ENCODE measurements around the gene EEA1.

DNA sequence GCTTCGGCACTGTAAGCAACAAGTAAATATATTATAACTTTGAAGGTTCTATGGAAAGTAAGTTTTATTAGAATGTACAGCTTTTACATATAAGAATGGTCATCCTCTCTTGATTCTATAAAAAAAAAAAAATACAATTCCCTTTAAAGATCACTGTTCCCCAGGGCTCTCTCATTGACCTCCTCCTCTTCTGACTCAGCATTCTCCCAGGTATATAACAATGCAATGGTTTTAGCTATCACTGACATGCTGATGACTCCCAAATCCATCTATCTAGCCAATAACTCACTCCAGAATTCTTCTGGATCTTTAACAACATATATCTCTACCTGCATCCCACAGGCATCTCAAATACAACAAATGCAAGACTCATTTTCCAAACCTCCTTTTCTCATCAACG lies 62.7 kb downstream of the EEA1 start:
- TF ChIP-seq, protein P1, sequence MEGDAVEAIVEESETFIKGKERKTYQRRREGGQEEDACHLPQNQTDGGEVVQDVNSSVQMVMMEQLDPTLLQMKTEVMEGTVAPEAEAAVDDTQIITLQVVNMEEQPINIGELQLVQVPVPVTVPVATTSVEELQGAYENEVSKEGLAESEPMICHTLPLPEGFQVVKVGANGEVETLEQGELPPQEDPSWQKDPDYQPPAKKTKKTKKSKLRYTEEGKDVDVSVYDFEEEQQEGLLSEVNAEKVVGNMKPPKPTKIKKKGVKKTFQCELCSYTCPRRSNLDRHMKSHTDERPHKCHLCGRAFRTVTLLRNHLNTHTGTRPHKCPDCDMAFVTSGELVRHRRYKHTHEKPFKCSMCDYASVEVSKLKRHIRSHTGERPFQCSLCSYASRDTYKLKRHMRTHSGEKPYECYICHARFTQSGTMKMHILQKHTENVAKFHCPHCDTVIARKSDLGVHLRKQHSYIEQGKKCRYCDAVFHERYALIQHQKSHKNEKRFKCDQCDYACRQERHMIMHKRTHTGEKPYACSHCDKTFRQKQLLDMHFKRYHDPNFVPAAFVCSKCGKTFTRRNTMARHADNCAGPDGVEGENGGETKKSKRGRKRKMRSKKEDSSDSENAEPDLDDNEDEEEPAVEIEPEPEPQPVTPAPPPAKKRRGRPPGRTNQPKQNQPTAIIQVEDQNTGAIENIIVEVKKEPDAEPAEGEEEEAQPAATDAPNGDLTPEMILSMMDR (IDR thresholded peaks at IDR 0.05 in 8 of 11, conservative IDR thresholded peaks at IDR 0.05 in 3 of 11): no peak
- TF ChIP-seq POLR2AphosphoS5 (IDR thresholded peaks at IDR 0.05): no peak
